Superior temporal gyrus (tissue), 1 donor: ENCODE measurements around the gene JAZF1.

Source experiments
- DNase-seq: peaks from one replicate; pipeline ENCODE4 v3.0.0-alpha.2; 2016; ENCODE audit errors: extremely low spot score

The JAZF1 gene

GRCh38 chr7:28191751-28192150 lies 11.2 kb upstream of the JAZF1 start:
- no peak for DNase-seq

- no peak for DNase-seq
Measured at GRCh38 chr7:28191184-28191583, 10.6 kb upstream of the JAZF1 start.

GRCh38 chr7:28190077-28190710 lies 9.6 kb upstream of the JAZF1 start:
- DNase-seq = no peak

- no peak for DNase-seq
Measured at GRCh38 chr7:28187012-28187411, 6.4 kb upstream of the JAZF1 start.

GRCh38 chr7:28183627-28184026 lies 3.0 kb upstream of the JAZF1 start:
- DNase-seq = no peak

- DNase-seq = peak; percentile 56
Measured at GRCh38 chr7:28182071-28182471, 1.5 kb upstream of the JAZF1 start.

GRCh38 chr7:28181416-28181815 lies 821 bp upstream of the JAZF1 start:
- DNase-seq = peak; percentile 27

GRCh38 chr7:28180031-28180363 lies 598 bp downstream of the JAZF1 start:
- no peak for DNase-seq

- peak; percentile 51 for DNase-seq
Measured at GRCh38 chr7:28179120-28180030, 1.2 kb downstream of the JAZF1 start.

GRCh38 chr7:28178599-28178998 lies 2.0 kb downstream of the JAZF1 start:
- no peak for DNase-seq

GRCh38 chr7:28177836-28178235 lies 2.8 kb downstream of the JAZF1 start:
- DNase-seq = no peak

GRCh38 chr7:28176645-28177044 lies 4.0 kb downstream of the JAZF1 start:
- DNase-seq = no peak

GRCh38 chr7:28176174-28176573 lies 4.4 kb downstream of the JAZF1 start:
- DNase-seq = no peak

- no peak for DNase-seq
Measured at GRCh38 chr7:28174901-28175661, 5.5 kb downstream of the JAZF1 start.

GRCh38 chr7:28174442-28174841 lies 6.2 kb downstream of the JAZF1 start:
- no peak for DNase-seq

GRCh38 chr7:28173531-28173930 lies 7.1 kb downstream of the JAZF1 start:
- DNase-seq = no peak

- DNase-seq = no peak
Measured at GRCh38 chr7:28172958-28173357, 7.6 kb downstream of the JAZF1 start.

GRCh38 chr7:28170701-28171100 lies 9.9 kb downstream of the JAZF1 start:
- no peak for DNase-seq

- no peak for DNase-seq
Measured at GRCh38 chr7:28169230-28169629, 11.4 kb downstream of the JAZF1 start.

GRCh38 chr7:28168393-28169158 lies 12.0 kb downstream of the JAZF1 start:
- no peak for DNase-seq

GRCh38 chr7:28166982-28167715 lies 13.4 kb downstream of the JAZF1 start:
- DNase-seq = no peak
